CD14-positive monocyte (primary cell): ENCODE results near the gene ATPAF2. TPM values are rescaled to one million over a fixed set of nuclear protein-coding genes. Genes with fewer than 3 reads are reported as not detected.
"Not testable (repeated sequence)": the region's sequence is repeated elsewhere in the genome, so short reads cannot be mapped to it uniquely, and the experiment has no call there.

Source experiments
- DNase-seq, 3 donors: peaks; one replicate each; pipeline ENCODE4 v3.0.0-alpha.2; 2011 to 2022
- H2AFZ ChIP-seq: 2 replicates; pipeline ENCODE4 v1.6.0; 2012; ENCODE audit warnings: mild to moderate bottlenecking, low read depth, low read length, inconsistent platforms; ENCODE audit not compliant: insufficient read depth, poor library complexity, severe bottlenecking
- H3K27ac ChIP-seq, 2 donors: 1 replicate in 1 of 2; 2 replicates in 1 of 2; pipeline ENCODE4 v1.5.1; 2012 to 2013; ENCODE audit warnings: low read length in 2 of 2, control low read depth in 1 of 2, inconsistent platforms in 1 of 2, low read depth in 1 of 2, mild to moderate bottlenecking in 1 of 2
- H3K27me3 ChIP-seq, 2 donors: one replicate each; pipeline versions ENCODE4 v1.6.0 to v1.6.1; 2011 to 2013; ENCODE audit warnings: low read length in 2 of 2; ENCODE audit not compliant: control insufficient read depth in 2 of 2, insufficient read depth in 2 of 2
- H3K36me3 ChIP-seq, 2 donors: replicated peaks in 1 of 2; 1 replicate in 1 of 2; 2 replicates in 1 of 2; pipeline versions ENCODE4 v1.5.1 to v1.6.1; 2012 to 2013; ENCODE audit warnings: low read length in 2 of 2, control low read depth in 1 of 2, inconsistent platforms in 1 of 2, mild to moderate bottlenecking in 1 of 2; ENCODE audit not compliant: insufficient read depth in 2 of 2, control insufficient read depth in 1 of 2
- H3K4me1 ChIP-seq, 2 donors: 1 replicate in 1 of 2; 2 replicates in 1 of 2; pipeline versions ENCODE4 v1.5.1 to v1.6.1; 2012 to 2013; ENCODE audit warnings: low read length in 2 of 2, control low read depth in 1 of 2, inconsistent platforms in 1 of 2, mild to moderate bottlenecking in 1 of 2, moderate library complexity in 1 of 2; ENCODE audit not compliant: insufficient read depth in 2 of 2, control insufficient read depth in 1 of 2
- H3K4me2 ChIP-seq: replicated peaks from 2 replicates; pipeline ENCODE3; 2012; ENCODE audit warnings: low read length, moderate library complexity, mild to moderate bottlenecking; ENCODE audit not compliant: poor library complexity, severe bottlenecking; ENCODE audit errors: extremely low read depth
- H3K4me3 ChIP-seq, 3 experiments: fragments of 200-600 bp in 1 of 3; sonication (generic) in 1 of 3; replicated peaks in 1 of 3; 1 replicate in 2 of 3; 2 replicates in 1 of 3; pipeline ENCODE4 v1.5.1; 2011 to 2013; ENCODE audit warnings: low read length in 3 of 3, mild to moderate bottlenecking in 3 of 3, control low read depth in 2 of 3, low read depth in 2 of 3, inconsistent platforms in 1 of 3, moderate library complexity in 1 of 3
- H3K79me2 ChIP-seq: 2 replicates; pipeline ENCODE4 v1.6.0; 2012; ENCODE audit warnings: mild to moderate bottlenecking, control low read depth, inconsistent platforms, low read length, moderate library complexity; ENCODE audit not compliant: insufficient read depth
- H3K9ac ChIP-seq: 2 replicates; pipeline ENCODE4 v1.6.0; 2017; ENCODE audit warnings: low read length, mild to moderate bottlenecking; ENCODE audit not compliant: insufficient read depth, poor library complexity, severe bottlenecking
- H3K9me3 ChIP-seq, 2 donors: replicated peaks in 1 of 2; 1 replicate in 1 of 2; 2 replicates in 1 of 2; pipeline versions ENCODE4 v1.5.1 to v1.6.1; 2012 to 2013; ENCODE audit warnings: low read length in 2 of 2, control low read depth in 1 of 2; ENCODE audit not compliant: control insufficient read depth in 1 of 2, insufficient read depth in 1 of 2
- H4K20me1 ChIP-seq: 2 replicates; pipeline ENCODE4 v1.6.0; 2012; ENCODE audit warnings: mild to moderate bottlenecking, low read length, control low read depth, moderate library complexity; ENCODE audit not compliant: insufficient read depth
- H3K27ac Mint-ChIP-seq, 7 donors: one replicate each; pipeline ENCODE4 v1.8.0; 2020; ENCODE audit warnings: mild to moderate bottlenecking in 7 of 7, mixed read lengths in 7 of 7, moderate library complexity in 6 of 7, inconsistent platforms in 2 of 7
- H3K27me3 Mint-ChIP-seq, 3 donors: one replicate each; pipeline ENCODE4 v1.8.0; 2021 to 2022; ENCODE audit warnings: low read depth in 3 of 3, mild to moderate bottlenecking in 3 of 3, mixed read lengths in 3 of 3, moderate library complexity in 3 of 3, inconsistent platforms in 1 of 3
- H3K36me3 Mint-ChIP-seq, 2 donors: one replicate each; pipeline ENCODE4 v1.8.0; 2020; ENCODE audit warnings: mixed read lengths in 2 of 2, inconsistent platforms in 1 of 2, mild to moderate bottlenecking in 1 of 2
- H3K4me1 Mint-ChIP-seq: one replicate; pipeline ENCODE4 v1.8.0; 2020; ENCODE audit warnings: mild to moderate bottlenecking, mixed read lengths
- H3K4me3 Mint-ChIP-seq, 2 donors: one replicate each; pipeline ENCODE4 v1.8.0; 2020; ENCODE audit warnings: mild to moderate bottlenecking in 2 of 2, mixed read lengths in 2 of 2, moderate library complexity in 1 of 2
- H3K9me3 Mint-ChIP-seq, 7 donors: one replicate each; pipeline ENCODE4 v1.8.0; 2020 to 2022; ENCODE audit warnings: mixed read lengths in 7 of 7, mild to moderate bottlenecking in 6 of 7, moderate library complexity in 6 of 7, inconsistent platforms in 2 of 7
- WGBS: methylation state at CpG from one replicate; pipeline ENCODE4 v1.1.5; 2013; ENCODE audit warnings: missing lambda C conversion rate; ENCODE audit not compliant: insufficient coverage; 5-methylcytosine and 5-hydroxymethylcytosine counted together
- intact Hi-C, 2 donors: fragments of 100-400 bp; cut with micrococcal nuclease; formaldehyde crosslinking; loops; one replicate each; pipeline versions ENCODE4 v1.15.0 to v1.15.1; 2023
- polyA plus RNA-seq, 3 donors: library from polyadenylated mRNA; depleted of rRNA in 1 of 3; unstranded in 2 of 3; stranded (reverse) in 1 of 3; fragments of 300-500 nt in 2 of 3; fragments of >200 nt in 1 of 3; fragmentation: Illumina TruSeq in 2 of 3; gene quantifications; 1 replicate in 2 of 3; 2 replicates in 1 of 3; pipeline ENCODE4 v1.2.3, GENCODE V29; 2012 to 2021
- TF ChIP-seq, protein P1 (sequence below): fragments of 200-600 bp; IDR thresholded peaks from one replicate; pipeline ENCODE4 v1.8.0; 2022; ENCODE audit warnings: antibody characterized with exemption, mild to moderate bottlenecking

Gene ATPAF2
- polyA plus RNA-seq, 3 donors, result 41.3 to 50.8 (median 44.9) TPM

DNA sequence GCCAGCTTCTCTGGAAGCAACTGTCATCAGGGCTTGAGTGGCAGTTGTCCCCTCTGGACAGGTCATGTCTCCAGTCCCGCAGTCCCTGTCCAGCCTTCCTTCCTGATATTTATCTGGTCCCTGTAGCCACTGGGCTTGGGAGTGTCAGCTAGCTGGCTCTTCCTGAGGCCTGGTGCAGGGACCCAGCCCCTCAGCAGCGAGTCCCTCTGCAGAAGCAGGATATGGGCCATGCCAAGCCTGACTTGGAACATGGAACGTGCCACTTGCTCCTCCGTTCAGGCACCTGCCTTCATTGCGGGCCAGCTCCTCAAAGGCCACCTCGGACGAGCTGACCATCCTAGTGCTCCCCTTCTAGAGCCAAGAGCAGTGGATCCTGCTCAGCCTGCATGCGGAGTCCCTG, 40.0 kb downstream of the ATPAF2 start:
- Histone ChIP-seq H3K9me3 (no peaks in the 10 kb centered on the region), H3K4me3 (no peak overlapping the region), H3K4me2 (no peak overlapping the region), H4K20me1 (no peaks in the 10 kb centered on the region), H2AFZ (no peak overlapping the region), H3K79me2 (no peaks in the 10 kb centered on the region), H3K4me1 (no peaks in the 10 kb centered on the region), H3K27ac (no peak overlapping the region), H3K9ac (no peak overlapping the region), H3K27me3 (no peaks in the 10 kb centered on the region), H3K36me3 (no peaks in the 10 kb centered on the region)
- Mint-ChIP-seq H3K27ac (no peak overlapping the region), H3K27me3 (peaks cover 1 to 5% (median 2%) of the 10 kb centered on the region in 3 donors), H3K4me1 (peaks cover 3% of the 10 kb centered on the region), H3K36me3 (peaks cover 0 to 2% of the 10 kb centered on the region in 2 donors), H3K9me3 (no peaks in the 10 kb centered on the region), H3K4me3 (no peak overlapping the region)
- WGBS, result 97% methylated on average over 8 of the region's 8 CpGs
- intact Hi-C loops, result no loop called here
- no peak for DNase-seq
- TF ChIP-seq, protein P1, sequence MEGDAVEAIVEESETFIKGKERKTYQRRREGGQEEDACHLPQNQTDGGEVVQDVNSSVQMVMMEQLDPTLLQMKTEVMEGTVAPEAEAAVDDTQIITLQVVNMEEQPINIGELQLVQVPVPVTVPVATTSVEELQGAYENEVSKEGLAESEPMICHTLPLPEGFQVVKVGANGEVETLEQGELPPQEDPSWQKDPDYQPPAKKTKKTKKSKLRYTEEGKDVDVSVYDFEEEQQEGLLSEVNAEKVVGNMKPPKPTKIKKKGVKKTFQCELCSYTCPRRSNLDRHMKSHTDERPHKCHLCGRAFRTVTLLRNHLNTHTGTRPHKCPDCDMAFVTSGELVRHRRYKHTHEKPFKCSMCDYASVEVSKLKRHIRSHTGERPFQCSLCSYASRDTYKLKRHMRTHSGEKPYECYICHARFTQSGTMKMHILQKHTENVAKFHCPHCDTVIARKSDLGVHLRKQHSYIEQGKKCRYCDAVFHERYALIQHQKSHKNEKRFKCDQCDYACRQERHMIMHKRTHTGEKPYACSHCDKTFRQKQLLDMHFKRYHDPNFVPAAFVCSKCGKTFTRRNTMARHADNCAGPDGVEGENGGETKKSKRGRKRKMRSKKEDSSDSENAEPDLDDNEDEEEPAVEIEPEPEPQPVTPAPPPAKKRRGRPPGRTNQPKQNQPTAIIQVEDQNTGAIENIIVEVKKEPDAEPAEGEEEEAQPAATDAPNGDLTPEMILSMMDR, result no peak

DNA sequence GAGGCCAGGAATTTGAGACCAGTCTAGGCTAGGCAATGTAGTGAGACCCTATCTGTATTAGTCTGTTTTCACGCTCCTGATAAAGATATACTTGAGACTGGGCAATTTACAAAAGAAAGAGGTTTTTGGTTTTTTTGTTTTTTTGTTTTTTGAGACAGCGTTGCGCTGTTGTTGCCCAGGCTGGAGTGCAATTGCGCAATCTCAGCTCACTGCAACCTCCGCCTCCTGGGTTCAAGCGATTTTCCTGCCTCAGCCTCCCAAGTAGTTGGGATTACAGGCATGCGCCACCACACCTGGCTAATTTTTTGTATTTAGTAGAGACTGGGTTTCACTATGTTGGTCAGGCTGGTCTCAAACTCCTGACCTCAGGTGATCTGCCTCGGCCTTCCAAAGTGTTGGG, 43.1 kb downstream of the ATPAF2 start:
- H4K20me1 ChIP-seq, H3K36me3 ChIP-seq, DNase-seq, H3K9me3 ChIP-seq, H3K27ac Mint-ChIP-seq, H3K79me2 ChIP-seq, H3K4me3 Mint-ChIP-seq, intact Hi-C loops, H3K27ac ChIP-seq, H3K9me3 Mint-ChIP-seq, H3K4me1 ChIP-seq, H3K4me3 ChIP-seq, H3K9ac ChIP-seq, H3K27me3 Mint-ChIP-seq, H3K4me1 Mint-ChIP-seq, H3K27me3 ChIP-seq, H2AFZ ChIP-seq, H3K36me3 Mint-ChIP-seq, H3K4me2 ChIP-seq: not testable (repeated sequence)
- 85% methylated on average over 4 of the region's 8 CpGs for WGBS
